Neuronal stem cell (in vitro differentiated cells): ENCODE measurements around the gene TMEM108.

Experiments used
- DNase-seq: peaks from one replicate; pipeline ENCODE4 v3.0.0-alpha.2; 2013; ENCODE audit warnings: low spot score
- H2AFZ ChIP-seq: one replicate; pipeline ENCODE4 v1.6.1; 2013; ENCODE audit warnings: mild to moderate bottlenecking, low read length, inconsistent platforms
- H2AK5ac ChIP-seq: 2 replicates; pipeline ENCODE4 v1.6.1; 2013; ENCODE audit warnings: low read depth, mild to moderate bottlenecking, inconsistent platforms, low read length, moderate library complexity, mixed read lengths
- H2BK120ac ChIP-seq: 2 replicates; pipeline ENCODE4 v1.6.1; 2013; ENCODE audit warnings: low read depth, mild to moderate bottlenecking, inconsistent platforms, low read length, moderate library complexity, mixed read lengths
- H2BK12ac ChIP-seq: one replicate; pipeline ENCODE4 v1.6.1; 2013; ENCODE audit warnings: low read length, inconsistent platforms
- H2BK15ac ChIP-seq: 2 replicates; pipeline ENCODE4 v1.6.1; 2013; ENCODE audit warnings: mild to moderate bottlenecking, low read length, inconsistent platforms, mixed read lengths
- H2BK5ac ChIP-seq: one replicate; pipeline ENCODE4 v1.6.1; 2013; ENCODE audit warnings: inconsistent platforms, mild to moderate bottlenecking, low read length, moderate library complexity
- H3K14ac ChIP-seq: one replicate; pipeline ENCODE4 v1.6.1; 2013; ENCODE audit warnings: low read length, inconsistent platforms
- H3K18ac ChIP-seq: 2 replicates; pipeline ENCODE4 v1.6.1; 2013; ENCODE audit warnings: low read length, inconsistent platforms
- H3K23ac ChIP-seq: 2 replicates; pipeline ENCODE4 v1.6.1; 2013; ENCODE audit warnings: low read depth, mild to moderate bottlenecking, mixed read lengths, low read length, inconsistent platforms; ENCODE audit not compliant: poor library complexity
- H3K27ac ChIP-seq: replicated peaks from 3 replicates; pipeline ENCODE4 v1.5.1; 2013; ENCODE audit warnings: low read length, inconsistent platforms
- H3K27me3 ChIP-seq, 3 experiments: 2 replicates each; pipeline ENCODE4 v1.6.1; 2013; ENCODE audit warnings: low read length in 3 of 3, mild to moderate bottlenecking in 2 of 3, inconsistent platforms in 1 of 3, low read depth in 1 of 3, mixed read lengths in 1 of 3, moderate library complexity in 1 of 3; ENCODE audit not compliant: control insufficient read depth in 3 of 3, insufficient read depth in 3 of 3
- H3K36me3 ChIP-seq, 2 donors: replicated peaks in 1 of 2; 2 replicates each; pipeline ENCODE4 v1.6.1; 2013; ENCODE audit warnings: low read length in 2 of 2; ENCODE audit not compliant: control insufficient read depth in 2 of 2, insufficient read depth in 2 of 2
- H3K4ac ChIP-seq: 2 replicates; pipeline ENCODE4 v1.6.1; 2013; ENCODE audit warnings: inconsistent platforms, mild to moderate bottlenecking, low read length, moderate library complexity
- H3K4me1 ChIP-seq, 2 donors: 1 replicate in 1 of 2; 2 replicates in 1 of 2; pipeline ENCODE4 v1.6.1; 2013; ENCODE audit warnings: low read length in 2 of 2, low read depth in 1 of 2; ENCODE audit not compliant: control insufficient read depth in 2 of 2, insufficient read depth in 1 of 2
- H3K4me2 ChIP-seq: one replicate; pipeline ENCODE4 v1.6.1; 2013; ENCODE audit warnings: mild to moderate bottlenecking, low read length, inconsistent platforms; ENCODE audit not compliant: insufficient read depth, poor library complexity, severe bottlenecking
- H3K4me3 ChIP-seq, 2 donors: 2 replicates each; pipeline ENCODE4 v1.5.1; 2013; ENCODE audit warnings: low read length in 2 of 2, mild to moderate bottlenecking in 2 of 2, inconsistent platforms in 1 of 2, moderate library complexity in 1 of 2
- H3K79me1 ChIP-seq: one replicate; pipeline ENCODE4 v1.6.1; 2013; ENCODE audit warnings: low read depth, mild to moderate bottlenecking, inconsistent platforms, low read length, moderate library complexity
- H3K9ac ChIP-seq: one replicate; pipeline ENCODE4 v1.6.1; 2013; ENCODE audit warnings: mild to moderate bottlenecking, low read depth, low read length, inconsistent platforms; ENCODE audit not compliant: poor library complexity
- H3K9me3 ChIP-seq, 2 donors: replicated peaks in 1 of 2; 2 replicates each; pipeline versions ENCODE3 to v1.6.1; 2013; ENCODE audit warnings: low read length in 2 of 2, mild to moderate bottlenecking in 2 of 2, inconsistent platforms in 1 of 2, low read depth in 1 of 2, mixed read lengths in 1 of 2, moderate library complexity in 1 of 2; ENCODE audit not compliant: control insufficient read depth in 2 of 2, insufficient read depth in 1 of 2
- H4K8ac ChIP-seq: one replicate; pipeline ENCODE4 v1.6.1; 2013; ENCODE audit warnings: low read depth, mild to moderate bottlenecking, inconsistent platforms, low read length, moderate library complexity
- H4K91ac ChIP-seq: one replicate; pipeline ENCODE4 v1.6.1; 2013; ENCODE audit warnings: low read length, low read depth, mild to moderate bottlenecking, inconsistent platforms; ENCODE audit not compliant: poor library complexity
- WGBS, 2 donors: extraction: QIAGEN DNeasy Blood & Tissue Kit; methylation state at CpG; one replicate each; pipeline ENCODE4 v1.1.7; 2013; ENCODE audit warnings: missing lambda C conversion rate in 2 of 2, mixed read lengths in 1 of 2; ENCODE audit not compliant: insufficient read length in 2 of 2, insufficient replicate concordance in 1 of 2; ENCODE audit errors: extremely low coverage in 2 of 2; 5-methylcytosine and 5-hydroxymethylcytosine counted together

The TMEM108 gene

GRCh38 chr3:133208184-133208583 lies 170.0 kb downstream of the TMEM108 start:
- H2BK12ac ChIP-seq: no peak overlapping the region
- no peaks in the 10 kb centered on the region for H3K27me3 ChIP-seq
- H2AK5ac ChIP-seq: no peak overlapping the region
- H3K4me2 ChIP-seq: no peak overlapping the region
- no peak overlapping the region for H3K14ac ChIP-seq
- no peak overlapping the region for H3K4me3 ChIP-seq
- no peak overlapping the region for H2BK120ac ChIP-seq
- H4K8ac ChIP-seq: no peak overlapping the region
- no CpG with 5 or more reads among the region's 1 CpG for WGBS, 2 donors
- H3K4me1 ChIP-seq: peaks cover 2 to 5% of the 10 kb centered on the region in 2 donors
- H3K4ac ChIP-seq: no peak overlapping the region
- DNase-seq: no peak
- no peak overlapping the region for H4K91ac ChIP-seq
- H3K36me3 ChIP-seq: no peaks in the 10 kb centered on the region
- no peak overlapping the region for H2BK15ac ChIP-seq
- H3K79me1 ChIP-seq: no peaks in the 10 kb centered on the region
- H3K9me3 ChIP-seq: peaks cover 0 to 2% of the 10 kb centered on the region in 2 donors
- no peak overlapping the region for H2AFZ ChIP-seq
- H3K23ac ChIP-seq: no peak overlapping the region
- no peak overlapping the region for H3K27ac ChIP-seq
- no peak overlapping the region for H3K18ac ChIP-seq
- no peak overlapping the region for H3K9ac ChIP-seq
- H2BK5ac ChIP-seq: no peak overlapping the region

GRCh38 chr3:133209871-133210550 lies 171.8 kb downstream of the TMEM108 start:
- Histone ChIP-seq H3K23ac (no peak overlapping the region), H3K27me3 (no peaks in the 10 kb centered on the region), H3K36me3 (no peaks in the 10 kb centered on the region), H3K9me3 (peaks cover 0 to 2% of the 10 kb centered on the region in 2 donors), H2AK5ac (no peak overlapping the region), H2BK15ac (no peak overlapping the region), H3K4me3 (no peak overlapping the region), H3K79me1 (no peaks in the 10 kb centered on the region), H3K18ac (no peak overlapping the region), H3K4me1 (peaks cover 2 to 5% of the 10 kb centered on the region in 2 donors), H4K91ac (no peak overlapping the region), H2BK120ac (no peak overlapping the region), H3K27ac (no peak overlapping the region), H3K14ac (no peak overlapping the region), H3K4ac (no peak overlapping the region), H2AFZ (no peak overlapping the region), H3K4me2 (no peak overlapping the region), H2BK5ac (no peak overlapping the region), H3K9ac (no peak overlapping the region), H2BK12ac (no peak overlapping the region), H4K8ac (no peak overlapping the region)
- no CpG with 5 or more reads among the region's 1 CpG for WGBS, 2 donors
- DNase-seq: no peak

- no CpG with 5 or more reads among the region's 4 CpGs for WGBS, 2 donors
- H3K23ac ChIP-seq: no peak overlapping the region
- H3K4me2 ChIP-seq: no peak overlapping the region
- no peak overlapping the region for H3K9ac ChIP-seq
- H3K14ac ChIP-seq: no peak overlapping the region
- H2BK12ac ChIP-seq: no peak overlapping the region
- no peak overlapping the region for H4K8ac ChIP-seq
- H3K27ac ChIP-seq: no peak overlapping the region
- no peaks in the 10 kb centered on the region for H3K79me1 ChIP-seq
- no peak overlapping the region for H2BK5ac ChIP-seq
- H4K91ac ChIP-seq: no peak overlapping the region
- H3K4me1 ChIP-seq: peaks cover 2 to 5% of the 10 kb centered on the region in 2 donors
- H2BK15ac ChIP-seq: no peak overlapping the region
- no peak overlapping the region for H3K4ac ChIP-seq
- no peak overlapping the region for H3K18ac ChIP-seq
- H3K4me3 ChIP-seq: no peak overlapping the region
- no peak overlapping the region for H2AFZ ChIP-seq
- H2AK5ac ChIP-seq: no peak overlapping the region
- H2BK120ac ChIP-seq: no peak overlapping the region
- no peak for DNase-seq
- peaks cover 0 to 2% of the 10 kb centered on the region in 2 donors for H3K9me3 ChIP-seq
- no peaks in the 10 kb centered on the region for H3K36me3 ChIP-seq
- H3K27me3 ChIP-seq: no peaks in the 10 kb centered on the region
Observed at GRCh38 chr3:133210656-133211055, 172.5 kb downstream of the TMEM108 start.

- H3K4ac ChIP-seq: no peak overlapping the region
- no peak overlapping the region for H2BK120ac ChIP-seq
- no peak overlapping the region for H3K14ac ChIP-seq
- H2BK15ac ChIP-seq: no peak overlapping the region
- H3K9ac ChIP-seq: no peak overlapping the region
- H3K4me2 ChIP-seq: no peak overlapping the region
- no peak overlapping the region for H3K23ac ChIP-seq
- H3K36me3 ChIP-seq: no peaks in the 10 kb centered on the region
- H3K18ac ChIP-seq: no peak overlapping the region
- no CpG with 5 or more reads among the region's 2 CpGs for WGBS, 2 donors
- H2AFZ ChIP-seq: peak overlapping the region; percentile 48
- no peak for DNase-seq
- no peak overlapping the region for H3K27ac ChIP-seq
- no peak overlapping the region for H3K4me3 ChIP-seq
- no peak overlapping the region for H4K8ac ChIP-seq
- H3K79me1 ChIP-seq: no peaks in the 10 kb centered on the region
- H3K4me1 ChIP-seq: peaks cover 2 to 5% of the 10 kb centered on the region in 2 donors
- no peak overlapping the region for H2BK5ac ChIP-seq
- H2AK5ac ChIP-seq: no peak overlapping the region
- peaks cover 0 to 2% of the 10 kb centered on the region in 2 donors for H3K9me3 ChIP-seq
- H4K91ac ChIP-seq: no peak overlapping the region
- no peaks in the 10 kb centered on the region for H3K27me3 ChIP-seq
- H2BK12ac ChIP-seq: no peak overlapping the region
Observed at GRCh38 chr3:133211449-133211848, 173.3 kb downstream of the TMEM108 start.
